Kidney epithelial cell (primary cell): ENCODE measurements around the gene PIAS4. TPM values are rescaled to one million over a fixed set of nuclear protein-coding genes. Genes with fewer than 3 reads are reported as not detected.

ENCODE experiments used
- DNase-seq: peaks from one replicate; pipeline ENCODE4 v3.0.0-alpha.2; 2010; ENCODE audit warnings: low read depth
- H3K27me3 ChIP-seq: 2 replicates; pipeline ENCODE4 v1.6.0; 2011; ENCODE audit warnings: low read length; ENCODE audit not compliant: control insufficient read depth, insufficient read depth
- H3K36me3 ChIP-seq: 2 replicates; pipeline ENCODE4 v1.5.1; 2011; ENCODE audit warnings: low read length; ENCODE audit not compliant: control insufficient read depth, insufficient read depth
- H3K4me3 ChIP-seq: 2 replicates; pipeline ENCODE4 v1.5.1; 2011; ENCODE audit warnings: low read depth, mild to moderate bottlenecking, control low read depth, low read length
- CTCF ChIP-seq: IDR thresholded peaks from 2 replicates; pipeline ENCODE4 v1.5.1; 2011; ENCODE audit warnings: mild to moderate bottlenecking, moderate library complexity, low read length, control low read depth, inconsistent platforms; ENCODE audit not compliant: insufficient read depth, poor library complexity, severe bottlenecking
- total RNA-seq: library from RNA; depleted of rRNA; stranded (reverse); fragments of >200 nt; gene quantifications from 2 replicates; pipeline ENCODE4 v1.2.3, GENCODE V29; 2015

The PIAS4 gene
- total RNA-seq, 1 donor from 2014 or later: 38.1 TPM

GRCh38 chr19:4018775-4019504 lies 11.4 kb downstream of the PIAS4 start:
- no peak for TF ChIP-seq CTCF
- DNase-seq: no peak
- no peak overlapping the region for H3K4me3 ChIP-seq

GRCh38 chr19:4019578-4019977 lies 12.0 kb downstream of the PIAS4 start:
- H3K36me3 ChIP-seq: no peaks in the 10 kb centered on the region

More at GRCh38 chr19:4018775-4019504, 11.4 kb downstream of the PIAS4 start:
- no peaks in the 10 kb centered on the region for H3K27me3 ChIP-seq
- H3K36me3 ChIP-seq: no peaks in the 10 kb centered on the region

GRCh38 chr19:4023600-4024398 lies 16.3 kb downstream of the PIAS4 start:
- H3K4me3 ChIP-seq: no peak overlapping the region
- H3K36me3 ChIP-seq: no peaks in the 10 kb centered on the region
- no peak for DNase-seq
- no peaks in the 10 kb centered on the region for H3K27me3 ChIP-seq
- no peak for TF ChIP-seq CTCF

More at GRCh38 chr19:4019578-4019977, 12.0 kb downstream of the PIAS4 start:
- H3K27me3 ChIP-seq: no peaks in the 10 kb centered on the region
- H3K4me3 ChIP-seq: no peak overlapping the region
- TF ChIP-seq CTCF: no peak
- DNase-seq: no peak

GRCh38 chr19:4025317-4025716 lies 17.8 kb downstream of the PIAS4 start:
- no peak for TF ChIP-seq CTCF
- H3K4me3 ChIP-seq: no peak overlapping the region
- H3K36me3 ChIP-seq: peaks cover 2% of the 10 kb centered on the region
- DNase-seq: no peak
- no peaks in the 10 kb centered on the region for H3K27me3 ChIP-seq

- no peak for DNase-seq
- Histone ChIP-seq H3K4me3 (no peak overlapping the region), H3K36me3 (peaks cover 2% of the 10 kb centered on the region), H3K27me3 (no peaks in the 10 kb centered on the region)
- TF ChIP-seq CTCF: no peak
Measured at GRCh38 chr19:4027146-4027545, 19.6 kb downstream of the PIAS4 start.
